Measurements from ENCODE around the gene ZMIZ1.

ZMIZ1 gene, protein sequence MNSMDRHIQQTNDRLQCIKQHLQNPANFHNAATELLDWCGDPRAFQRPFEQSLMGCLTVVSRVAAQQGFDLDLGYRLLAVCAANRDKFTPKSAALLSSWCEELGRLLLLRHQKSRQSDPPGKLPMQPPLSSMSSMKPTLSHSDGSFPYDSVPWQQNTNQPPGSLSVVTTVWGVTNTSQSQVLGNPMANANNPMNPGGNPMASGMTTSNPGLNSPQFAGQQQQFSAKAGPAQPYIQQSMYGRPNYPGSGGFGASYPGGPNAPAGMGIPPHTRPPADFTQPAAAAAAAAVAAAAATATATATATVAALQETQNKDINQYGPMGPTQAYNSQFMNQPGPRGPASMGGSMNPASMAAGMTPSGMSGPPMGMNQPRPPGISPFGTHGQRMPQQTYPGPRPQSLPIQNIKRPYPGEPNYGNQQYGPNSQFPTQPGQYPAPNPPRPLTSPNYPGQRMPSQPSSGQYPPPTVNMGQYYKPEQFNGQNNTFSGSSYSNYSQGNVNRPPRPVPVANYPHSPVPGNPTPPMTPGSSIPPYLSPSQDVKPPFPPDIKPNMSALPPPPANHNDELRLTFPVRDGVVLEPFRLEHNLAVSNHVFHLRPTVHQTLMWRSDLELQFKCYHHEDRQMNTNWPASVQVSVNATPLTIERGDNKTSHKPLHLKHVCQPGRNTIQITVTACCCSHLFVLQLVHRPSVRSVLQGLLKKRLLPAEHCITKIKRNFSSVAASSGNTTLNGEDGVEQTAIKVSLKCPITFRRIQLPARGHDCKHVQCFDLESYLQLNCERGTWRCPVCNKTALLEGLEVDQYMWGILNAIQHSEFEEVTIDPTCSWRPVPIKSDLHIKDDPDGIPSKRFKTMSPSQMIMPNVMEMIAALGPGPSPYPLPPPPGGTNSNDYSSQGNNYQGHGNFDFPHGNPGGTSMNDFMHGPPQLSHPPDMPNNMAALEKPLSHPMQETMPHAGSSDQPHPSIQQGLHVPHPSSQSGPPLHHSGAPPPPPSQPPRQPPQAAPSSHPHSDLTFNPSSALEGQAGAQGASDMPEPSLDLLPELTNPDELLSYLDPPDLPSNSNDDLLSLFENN

DNA sequence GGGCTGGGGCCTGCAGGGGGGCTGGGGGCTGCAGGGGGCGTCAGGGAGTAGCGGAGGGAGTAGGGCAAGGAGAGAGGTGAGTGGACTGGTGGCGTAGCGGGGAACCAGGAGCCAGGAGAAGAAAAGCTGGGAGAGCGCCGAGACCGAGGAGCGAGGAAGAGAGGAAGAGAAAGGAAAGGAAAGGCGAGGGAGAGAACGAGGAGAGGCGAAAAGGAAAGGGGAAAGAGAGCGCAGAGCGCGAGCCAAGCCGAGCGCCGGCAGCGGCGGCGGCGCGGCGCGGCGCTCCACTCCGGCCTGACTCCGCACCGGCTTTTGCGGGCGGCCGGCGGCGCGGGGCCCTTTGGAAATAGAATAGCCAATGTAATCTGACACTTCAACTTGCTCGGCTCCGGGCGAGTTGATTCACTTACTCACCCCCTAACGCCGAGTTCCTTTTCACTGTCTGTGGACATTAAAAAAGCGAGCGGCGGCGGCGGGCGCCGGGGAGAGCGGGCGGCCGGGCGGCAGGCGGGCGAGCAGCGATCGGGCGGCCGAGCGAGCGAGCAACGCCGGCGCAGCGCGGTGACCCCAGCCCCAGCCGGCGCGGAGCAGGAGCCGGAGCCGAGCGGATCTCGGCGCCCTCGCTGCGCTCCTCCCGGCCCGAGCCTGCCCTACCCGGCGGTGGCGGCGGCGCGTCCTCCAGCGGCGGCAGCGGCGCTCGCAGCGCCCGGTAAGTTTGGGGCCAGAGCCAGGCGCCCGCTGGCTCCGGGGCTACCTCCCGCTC lies at the start of gene ZMIZ1:
TSS of gene ZMIZ1 (plus strand) at position 405 of the 763 bp plus-strand sequence. CDS start 132,667 bp downstream, outside the sequence.
- H3K4me3 ChIP-seq (ENCODE audit: control insufficient read depth, low read depth, low read length), result peak within 1 kb of the TSS; percentile 87
- TF ChIP-seq, protein P1, sequence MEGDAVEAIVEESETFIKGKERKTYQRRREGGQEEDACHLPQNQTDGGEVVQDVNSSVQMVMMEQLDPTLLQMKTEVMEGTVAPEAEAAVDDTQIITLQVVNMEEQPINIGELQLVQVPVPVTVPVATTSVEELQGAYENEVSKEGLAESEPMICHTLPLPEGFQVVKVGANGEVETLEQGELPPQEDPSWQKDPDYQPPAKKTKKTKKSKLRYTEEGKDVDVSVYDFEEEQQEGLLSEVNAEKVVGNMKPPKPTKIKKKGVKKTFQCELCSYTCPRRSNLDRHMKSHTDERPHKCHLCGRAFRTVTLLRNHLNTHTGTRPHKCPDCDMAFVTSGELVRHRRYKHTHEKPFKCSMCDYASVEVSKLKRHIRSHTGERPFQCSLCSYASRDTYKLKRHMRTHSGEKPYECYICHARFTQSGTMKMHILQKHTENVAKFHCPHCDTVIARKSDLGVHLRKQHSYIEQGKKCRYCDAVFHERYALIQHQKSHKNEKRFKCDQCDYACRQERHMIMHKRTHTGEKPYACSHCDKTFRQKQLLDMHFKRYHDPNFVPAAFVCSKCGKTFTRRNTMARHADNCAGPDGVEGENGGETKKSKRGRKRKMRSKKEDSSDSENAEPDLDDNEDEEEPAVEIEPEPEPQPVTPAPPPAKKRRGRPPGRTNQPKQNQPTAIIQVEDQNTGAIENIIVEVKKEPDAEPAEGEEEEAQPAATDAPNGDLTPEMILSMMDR (conservative IDR thresholded peaks at IDR 0.05; ENCODE audit: control insufficient read depth, insufficient read depth, low read depth, low read length), result no peak
- peak; percentile 90 for DNase-seq (ENCODE audit: low read depth)

DNA sequence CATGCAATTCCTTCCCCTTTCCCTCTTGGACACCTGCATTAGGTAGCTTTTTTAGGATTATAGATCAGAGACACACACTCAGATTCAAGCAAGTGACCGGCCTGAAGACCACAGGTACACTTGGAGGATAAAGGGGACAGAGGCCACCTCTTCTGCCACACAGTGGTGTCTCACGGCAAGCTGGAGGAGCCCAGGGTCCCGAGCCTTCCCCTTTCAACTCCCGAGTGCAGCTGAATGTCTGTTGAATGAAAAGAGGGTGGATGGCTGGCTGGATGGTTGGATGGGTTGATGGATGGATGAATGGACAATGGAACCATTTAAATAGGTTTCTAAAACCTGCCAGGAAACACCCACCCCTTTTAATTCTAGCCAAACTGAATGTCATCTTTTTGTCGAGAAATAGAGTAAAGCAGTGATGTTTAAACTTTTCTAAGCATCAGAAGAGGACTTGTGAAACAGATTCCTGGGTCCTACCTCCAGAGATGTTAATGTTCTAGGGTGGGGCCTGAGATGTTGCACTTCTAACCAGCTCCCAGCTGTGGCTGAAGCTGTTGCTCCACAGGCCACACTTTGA lies 49.2 kb upstream of the ZMIZ1 start:
- no peak for DNase-seq (ENCODE audit: low read depth)
- H3K4me3 ChIP-seq (ENCODE audit: control insufficient read depth, low read depth, low read length), result no peak overlapping the region
- TF ChIP-seq, protein P1 (conservative IDR thresholded peaks at IDR 0.05; ENCODE audit: control insufficient read depth, insufficient read depth, low read depth, low read length), result no peak

DNA sequence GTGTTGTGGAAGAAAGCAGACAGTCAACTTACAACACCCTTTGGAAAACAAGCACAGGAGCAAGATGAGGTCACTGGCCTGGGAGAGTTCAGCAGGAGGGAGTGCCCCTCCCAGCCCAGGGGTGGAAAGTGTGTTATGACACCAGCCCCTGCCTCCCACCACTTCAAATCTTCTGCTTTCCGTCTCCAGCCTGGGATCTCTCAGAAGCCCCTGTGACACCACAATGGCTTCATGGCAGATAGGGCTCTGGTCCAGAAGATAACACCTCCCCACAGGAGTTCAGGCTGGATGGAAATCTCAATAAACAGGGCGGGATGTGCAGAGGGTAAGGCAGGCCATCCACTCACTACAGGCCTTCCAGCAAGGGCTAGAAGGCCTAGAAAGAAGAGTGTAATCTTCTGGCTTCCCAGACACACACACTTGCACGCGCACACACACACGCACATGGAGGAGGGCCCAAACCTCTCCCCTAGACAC lies 48.7 kb upstream of the ZMIZ1 start:
- TF ChIP-seq, protein P1 (conservative IDR thresholded peaks at IDR 0.05; ENCODE audit: control insufficient read depth, insufficient read depth, low read depth, low read length), result no peak
- DNase-seq (ENCODE audit: low read depth), result peak; percentile 53

DNA sequence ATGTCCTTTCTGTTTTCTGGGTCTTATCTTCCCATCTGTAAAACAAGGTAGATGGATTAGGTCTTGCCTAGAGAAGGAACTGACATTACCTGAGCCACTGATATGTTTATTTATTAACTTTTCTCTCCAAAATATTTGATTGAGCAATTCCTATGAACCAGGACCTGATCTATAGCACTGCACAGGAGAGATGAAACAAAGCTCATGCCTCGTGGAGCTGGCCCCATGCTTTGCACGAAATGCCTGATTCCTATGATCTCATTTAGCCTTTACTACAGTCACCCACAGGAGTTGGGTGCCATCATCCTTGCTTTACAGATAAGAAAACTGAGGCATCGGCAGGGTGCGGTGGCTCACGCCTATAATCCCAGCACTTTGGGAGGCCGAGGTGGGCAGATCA lies 48.2 kb upstream of the ZMIZ1 start:
- no peak for DNase-seq (ENCODE audit: low read depth)
- no peak overlapping the region for H3K4me3 ChIP-seq (ENCODE audit: control insufficient read depth, low read depth, low read length)
- TF ChIP-seq, protein P1 (conservative IDR thresholded peaks at IDR 0.05; ENCODE audit: control insufficient read depth, insufficient read depth, low read depth, low read length), result no peak

More for the DNA sequence above, 48.7 kb upstream of the ZMIZ1 start:
- no peak overlapping the region for H3K4me3 ChIP-seq (ENCODE audit: control insufficient read depth, low read depth, low read length)

DNA sequence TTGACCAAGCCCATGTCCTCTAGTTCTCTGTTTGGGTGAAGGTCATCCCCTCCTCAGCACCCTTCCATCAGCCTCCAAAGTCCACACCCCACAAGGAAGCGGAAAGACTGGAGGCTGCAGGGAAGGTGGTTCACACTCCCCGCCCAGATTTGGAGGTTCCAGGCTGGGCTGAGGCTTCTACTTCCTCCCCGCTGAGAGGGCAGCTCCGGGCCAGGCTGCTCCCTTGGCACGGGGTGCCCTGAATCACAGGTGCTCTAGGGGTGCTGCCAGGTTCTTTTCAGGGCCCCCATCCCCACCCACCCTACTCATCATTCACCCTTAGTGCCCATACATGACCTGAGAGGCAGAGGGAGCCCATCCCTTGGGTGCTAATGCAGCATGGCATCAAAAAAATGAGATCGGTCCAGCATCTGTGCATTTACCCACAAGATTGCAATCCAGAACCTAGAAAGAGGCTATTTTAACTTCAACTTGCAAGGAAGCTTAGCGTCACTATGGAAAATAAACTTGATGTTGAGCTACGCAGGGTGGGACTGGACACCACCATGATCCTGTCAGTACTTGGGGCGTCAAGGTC lies 47.3 kb upstream of the ZMIZ1 start:
- H3K4me3 ChIP-seq (ENCODE audit: control insufficient read depth, low read depth, low read length), result no peak overlapping the region
- DNase-seq (ENCODE audit: low read depth), result no peak
- TF ChIP-seq, protein P1 (conservative IDR thresholded peaks at IDR 0.05; ENCODE audit: control insufficient read depth, insufficient read depth, low read depth, low read length), result no peak
